Peyer's patch (tissue), 4 donors: ENCODE measurements around the gene IL37. TPM values are rescaled to one million over a fixed set of nuclear protein-coding genes. Genes with fewer than 3 reads are reported as not detected.

Experiments used
- total RNA-seq, 4 donors: library from RNA; depleted of rRNA; stranded (reverse); fragments of >200 nt; gene quantifications; one replicate each; pipeline ENCODE4 v1.1.0, GENCODE V29; 2016

The IL37 gene
- total RNA-seq, 4 donors from 2014 or later, result not detected

Other genes starting within 250 kb of the IL37 start
- gene NT5DC4, start 190.1 kb upstream of the IL37 start, total RNA-seq, result 1 to 10 TPM in 1 of 4 donors, not detected in 3; 5.8 TPM
- 10 to 100 TPM in 1 of 4 donors, 1 to 10 TPM in 1, under 1 TPM in 2; 0.54 to 19.0 (median 1.3) TPM for gene CKAP2L, start 146.6 kb upstream of the IL37 start, total RNA-seq
- not detected for gene IL1A, start 126.7 kb upstream of the IL37 start, total RNA-seq
- gene IL1B, start 74.4 kb upstream of the IL37 start, total RNA-seq, result 1 to 10 TPM in 1 of 4 donors, under 1 TPM in 1, not detected in 2; 0.53 to 9.1 TPM
- not detected for gene IL36G, start 66.8 kb downstream of the IL37 start, total RNA-seq
- gene IL36A, start 94.3 kb downstream of the IL37 start, total RNA-seq, result not detected
- not detected for gene IL36B, start 141.7 kb downstream of the IL37 start, total RNA-seq
- not detected for gene IL36RN, start 148.0 kb downstream of the IL37 start, total RNA-seq
- gene IL1F10, start 156.8 kb downstream of the IL37 start, total RNA-seq, result not detected
- 10 to 100 TPM in 2 of 4 donors, 1 to 10 TPM in 1, not detected in 1; 8.0 to 42.7 (median 17.7) TPM for gene IL1RN, start 216.4 kb downstream of the IL37 start, total RNA-seq